ENCODE results near the gene TTLL12. TPM values are rescaled to one million over a fixed set of nuclear protein-coding genes. Genes with fewer than 3 reads are reported as not detected.

The TTLL12 gene
- 10 to 100 TPM; 26.0 to 26.9 TPM for total RNA-seq
- polyA plus RNA-seq = 10 to 100 TPM; 16.2 to 31.4 (median 25.3) TPM
- 17.2 to 172 (median 44.9) reads per million in 6 experiments for total RNA-seq

DNA sequence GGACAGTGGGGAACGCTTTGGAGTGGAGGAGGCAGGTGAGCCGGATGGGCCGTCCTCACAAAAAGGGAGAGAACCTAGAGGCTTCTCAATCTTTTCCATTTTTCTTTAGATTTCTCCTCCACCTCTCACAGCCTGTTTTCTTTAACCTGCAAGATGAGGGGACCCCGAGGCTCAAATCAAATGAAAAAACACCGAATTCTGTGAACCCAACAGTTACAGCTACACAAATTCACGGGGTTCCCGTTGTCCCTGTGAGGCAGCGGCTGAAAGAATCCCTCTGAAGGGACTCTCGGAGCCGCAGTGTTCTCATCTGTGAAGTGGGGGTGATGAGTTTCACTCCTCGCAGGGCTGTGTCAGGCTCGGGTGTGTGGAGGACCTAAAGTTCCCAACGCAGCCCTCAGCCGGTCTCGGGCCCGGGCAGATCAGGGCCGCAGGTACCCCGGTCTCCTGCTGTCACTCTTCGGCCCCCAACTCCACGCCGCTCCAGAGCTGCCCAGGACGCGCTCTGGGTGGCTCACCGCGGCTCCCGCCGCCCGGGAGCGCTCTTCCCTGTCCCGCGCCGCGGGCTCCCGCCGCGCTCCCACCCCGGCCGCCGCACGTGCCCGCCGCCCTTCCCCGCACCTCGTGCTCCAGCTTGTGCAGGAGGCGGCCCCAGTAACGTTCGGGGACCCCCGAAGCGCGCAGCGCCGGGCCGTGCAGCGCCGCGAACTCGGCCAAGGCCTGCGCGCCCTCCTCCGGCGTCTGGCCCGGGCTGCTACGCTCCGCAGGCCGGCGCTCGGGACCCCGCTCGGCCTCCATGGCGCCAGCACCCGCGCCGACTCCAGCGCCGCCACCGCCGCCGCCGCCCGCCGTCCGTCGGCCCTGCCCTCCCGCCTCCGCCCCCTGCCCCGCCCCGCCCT lies at the start of gene TTLL12:
Gene TTLL12 (minus strand): TSS at position 863 of the 899 bp plus-strand sequence. CDS start 65 bp downstream, at position 798.
- peaks cover 0 to 2% (median 0%) of the 10 kb centered on the region in 9 donors for H3K9me3 Mint-ChIP-seq
- H3K27me3 Mint-ChIP-seq = peaks cover 0 to 2% (median 0%) of the 10 kb centered on the region in 5 donors
- H3K27ac Mint-ChIP-seq = peak within 1 kb of the TSS; percentile 94 to 99 (median 98)
- peak within 1 kb of the TSS; percentile 74 to 87 (median 83) for H3K4me3 Mint-ChIP-seq
- peaks cover 0 to 4% (median 2%) of the 10 kb centered on the region in 3 donors for H3K36me3 Mint-ChIP-seq
- ATAC-seq (peak; percentile 30 to 60), DNase-seq (peak; percentile 35 to 75 (median 65))
- H3K4me1 Mint-ChIP-seq = peaks cover 15 to 32% (median 23%) of the 10 kb centered on the region in 4 donors
- POLR2A ChIA-PET = interaction anchor here (0.6 to 2.8 kb wide), 9 partner anchors 19 to 1291 kb away, joined by 3 to 33 read pairs (median 3); partner anchors contain the start of genes ARFGAP3, BIK, CYB5R3 and MCAT

DNA sequence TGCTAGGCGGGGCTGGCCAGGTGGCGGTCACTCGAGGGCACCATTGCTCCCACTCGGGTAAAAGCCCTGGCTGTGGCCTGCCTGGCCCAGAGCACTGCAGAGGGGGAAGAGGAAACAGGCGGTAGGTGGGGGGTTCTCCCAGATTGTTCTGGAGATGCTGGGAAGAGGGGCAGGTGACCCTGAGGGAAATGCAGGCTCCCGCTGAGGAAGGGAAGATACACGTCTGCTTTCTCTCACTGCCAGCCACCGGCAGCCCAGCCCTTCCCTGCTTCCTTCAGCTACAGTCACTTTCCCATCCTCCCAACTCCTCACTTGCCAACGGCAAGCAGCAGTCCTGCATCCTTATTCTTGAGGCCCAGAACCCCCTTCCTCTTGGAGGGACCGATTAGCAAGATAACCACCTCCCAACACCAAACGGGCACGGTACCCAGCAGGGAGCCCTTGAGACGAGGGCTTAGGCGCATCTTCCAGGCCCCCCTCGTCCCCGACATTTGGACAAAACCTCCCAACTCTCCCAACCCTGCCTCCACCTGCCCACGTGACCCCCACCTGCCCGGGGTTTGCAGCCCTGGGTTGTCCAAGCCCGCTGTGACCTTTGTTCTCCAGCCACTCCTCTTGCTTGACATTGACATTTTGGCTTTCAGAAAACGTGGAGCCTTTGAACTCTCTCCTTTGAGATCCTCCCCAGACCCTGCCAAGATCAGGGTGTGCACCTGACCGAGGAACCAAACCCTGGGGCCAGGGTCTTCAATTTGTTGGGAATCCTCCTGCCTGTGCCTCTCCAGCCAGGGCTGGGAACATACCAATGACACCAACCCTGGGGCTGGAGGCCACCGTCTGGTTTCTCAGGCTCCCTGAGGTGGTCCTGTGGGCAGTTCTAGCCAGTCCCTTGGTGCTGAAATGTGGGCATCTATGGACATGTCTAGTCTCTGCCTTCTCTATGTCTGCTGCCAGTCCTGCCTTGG lies 48.8 kb upstream of the TTLL12 start:
- peaks cover 0 to 8% (median 4%) of the 10 kb centered on the region in 5 donors for H3K27me3 Mint-ChIP-seq
- H3K4me1 Mint-ChIP-seq = peaks cover 4 to 7% (median 5%) of the 10 kb centered on the region in 4 donors
- H3K36me3 Mint-ChIP-seq = no peaks in the 10 kb centered on the region
- H3K9me3 Mint-ChIP-seq = no peaks in the 10 kb centered on the region
- POLR2A ChIA-PET = no interaction called here
- H3K27ac Mint-ChIP-seq = peak overlapping the region in 2 of 10 donors; percentile 10 to 45
- H3K4me3 Mint-ChIP-seq = no peak overlapping the region
- DNase-seq (no peak), ATAC-seq (no peak)

DNA sequence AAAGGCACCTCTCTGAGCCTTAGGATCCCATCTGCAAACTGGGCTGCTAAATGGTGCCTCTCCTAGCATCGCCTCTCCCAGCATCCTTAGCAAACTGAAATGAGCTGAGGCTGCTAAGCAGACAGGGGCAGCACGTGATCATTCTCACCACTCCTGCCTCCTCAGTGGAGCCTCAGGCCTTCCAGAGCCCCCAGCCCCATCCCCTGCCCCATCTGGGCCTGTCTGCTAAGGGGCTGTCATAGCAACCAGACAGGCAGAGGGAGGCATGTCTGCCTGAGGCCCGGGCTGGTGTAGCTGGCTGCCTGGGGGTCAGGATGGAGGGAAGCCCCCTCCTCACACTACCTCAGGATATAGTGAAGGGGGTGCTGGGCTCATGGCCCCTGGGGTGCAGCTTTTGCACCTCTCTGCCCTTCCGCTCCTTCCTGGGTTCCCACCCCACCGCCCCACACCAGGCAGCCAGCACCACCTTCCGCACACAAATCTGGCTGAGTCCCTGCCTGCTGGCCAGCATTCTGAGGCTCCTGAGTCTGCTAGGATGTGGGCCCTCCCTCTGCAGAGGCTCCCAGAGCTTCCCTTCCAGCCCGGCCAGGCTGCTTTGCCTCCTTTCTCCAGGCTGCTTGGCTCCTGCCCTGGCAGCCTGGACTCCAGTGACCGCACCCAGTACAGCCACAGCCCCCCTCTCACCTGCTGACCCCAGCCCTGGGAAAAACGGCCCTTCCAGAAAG lies 47.5 kb upstream of the TTLL12 start:
- DNase-seq = no peak
- ATAC-seq = no peak
- H3K36me3 Mint-ChIP-seq = no peaks in the 10 kb centered on the region
- peaks cover 4 to 7% (median 5%) of the 10 kb centered on the region in 4 donors for H3K4me1 Mint-ChIP-seq
- POLR2A ChIA-PET = no interaction called here
- peaks cover 0 to 8% (median 4%) of the 10 kb centered on the region in 5 donors for H3K27me3 Mint-ChIP-seq
- H3K9me3 Mint-ChIP-seq = no peaks in the 10 kb centered on the region
- H3K4me3 Mint-ChIP-seq = no peak overlapping the region
- no peak overlapping the region for H3K27ac Mint-ChIP-seq

DNA sequence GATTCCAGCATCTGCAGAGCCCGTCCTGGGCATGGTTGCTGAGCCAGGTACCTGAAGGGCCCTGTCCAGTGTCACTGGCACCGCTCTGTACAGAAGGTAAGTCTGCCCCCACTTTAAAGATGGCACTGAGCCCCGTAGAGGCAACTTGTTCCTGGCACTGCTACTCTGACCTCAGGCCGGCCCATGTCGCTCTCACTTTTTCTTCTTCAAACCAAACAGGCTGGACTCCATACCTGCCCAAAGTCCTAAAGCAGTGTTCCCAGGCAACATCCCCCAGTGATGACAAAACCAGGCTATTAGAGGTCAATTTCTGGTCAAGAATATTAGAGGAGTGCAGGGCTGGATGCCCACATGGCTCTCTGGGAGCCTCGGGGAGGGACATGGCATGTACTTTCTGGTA lies 46.6 kb upstream of the TTLL12 start:
- Mint-ChIP-seq H3K27ac (peak overlapping the region in 1 of 10 donors; percentile 48), H3K4me1 (peaks cover 4 to 7% (median 5%) of the 10 kb centered on the region in 4 donors)

DNA sequence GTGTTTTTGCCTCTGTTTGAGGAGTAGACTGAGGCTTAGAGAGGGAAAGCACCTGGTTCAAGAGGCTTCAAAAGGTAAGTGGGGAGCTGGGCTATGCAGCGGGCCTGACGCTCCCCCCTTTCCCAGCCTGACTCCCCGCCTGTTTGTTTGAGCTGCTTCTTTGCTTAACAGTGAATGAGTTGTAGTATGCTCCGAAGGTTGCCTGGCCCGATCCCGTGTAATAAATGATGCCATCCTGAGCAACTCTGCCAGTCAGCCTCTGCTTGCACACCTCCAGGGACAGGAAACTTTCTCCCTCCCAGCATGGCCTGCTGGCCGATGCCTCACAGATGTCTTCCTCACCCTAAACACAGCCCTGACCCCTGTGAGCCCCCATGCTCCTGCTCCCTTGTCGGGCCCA lies 45.5 kb upstream of the TTLL12 start:
- no peak overlapping the region for H3K4me3 Mint-ChIP-seq
- peaks cover 0 to 8% (median 4%) of the 10 kb centered on the region in 5 donors for H3K27me3 Mint-ChIP-seq
- H3K36me3 Mint-ChIP-seq = no peaks in the 10 kb centered on the region
- no peaks in the 10 kb centered on the region for H3K9me3 Mint-ChIP-seq
- H3K4me1 Mint-ChIP-seq = peaks cover 4 to 7% (median 5%) of the 10 kb centered on the region in 4 donors
- no peak for ATAC-seq
- peak overlapping the region in 1 of 10 donors; percentile 14 for H3K27ac Mint-ChIP-seq
- DNase-seq = no peak
- POLR2A ChIA-PET = no interaction called here

More for the DNA sequence above, 46.6 kb upstream of the TTLL12 start:
- Mint-ChIP-seq H3K9me3 (no peaks in the 10 kb centered on the region), H3K36me3 (no peaks in the 10 kb centered on the region), H3K27me3 (peaks cover 0 to 8% (median 4%) of the 10 kb centered on the region in 5 donors), H3K4me3 (no peak overlapping the region)
- DNase-seq = no peak
- ATAC-seq = no peak
- POLR2A ChIA-PET = no interaction called here

DNA sequence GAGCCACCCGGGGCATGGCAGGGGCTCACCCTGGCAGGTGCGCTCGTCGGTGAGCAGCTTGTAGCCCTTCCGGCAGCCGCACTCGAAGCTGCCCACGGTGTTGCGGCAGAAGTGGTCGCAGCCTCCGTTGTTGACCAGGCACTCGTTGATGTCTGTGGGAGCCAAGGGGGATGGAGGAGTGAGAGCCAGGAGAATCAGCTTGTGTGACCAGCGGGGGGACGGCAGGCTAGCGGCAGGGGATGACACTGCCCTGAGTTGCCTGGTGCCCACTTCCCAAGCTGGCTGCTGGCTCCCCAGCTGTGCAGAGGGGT lies 44.7 kb upstream of the TTLL12 start:
- H3K9me3 Mint-ChIP-seq = no peaks in the 10 kb centered on the region
- ATAC-seq = no peak
- POLR2A ChIA-PET = no interaction called here
- no peak overlapping the region for H3K4me3 Mint-ChIP-seq
- no peaks in the 10 kb centered on the region for H3K36me3 Mint-ChIP-seq
- H3K27ac Mint-ChIP-seq = no peak overlapping the region
- peaks cover 0 to 8% (median 4%) of the 10 kb centered on the region in 5 donors for H3K27me3 Mint-ChIP-seq
- DNase-seq = no peak
- H3K4me1 Mint-ChIP-seq = peaks cover 4 to 7% (median 5%) of the 10 kb centered on the region in 4 donors

DNA sequence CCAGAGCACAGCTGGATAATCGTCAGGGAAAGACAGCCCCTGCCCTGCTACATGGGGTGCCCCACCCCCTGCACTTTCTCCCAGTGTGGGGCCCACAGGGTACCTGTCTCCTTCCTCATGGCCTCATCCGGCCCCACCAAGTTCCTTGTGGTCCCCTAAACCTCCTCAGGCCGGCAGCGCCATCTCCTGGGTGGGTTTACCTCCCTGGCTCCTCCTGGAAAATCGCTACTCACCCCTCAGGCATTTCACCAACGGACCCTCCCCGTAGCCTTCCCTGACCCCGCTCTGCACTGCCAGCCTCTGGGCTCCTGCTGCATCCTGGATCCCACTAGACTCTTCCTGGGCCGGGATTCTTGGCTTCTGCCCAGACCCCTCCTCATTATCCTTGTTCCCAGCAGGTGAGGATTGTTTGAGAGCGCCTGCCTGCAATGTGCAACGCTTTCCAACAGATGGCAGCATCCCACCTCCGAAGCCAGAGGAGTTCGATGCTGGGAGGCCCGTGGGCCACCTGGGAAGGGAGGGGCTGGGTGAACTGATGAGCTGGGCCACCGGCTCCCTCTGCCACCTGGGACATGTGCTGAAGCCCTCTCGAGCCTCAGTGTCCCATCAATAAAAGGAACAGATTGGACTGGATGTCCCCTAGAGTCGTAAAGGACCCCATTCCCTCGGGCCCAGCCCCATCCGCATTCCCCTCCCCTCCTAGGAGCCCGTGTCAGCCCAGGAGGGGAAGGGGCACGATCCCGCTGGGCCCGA lies 44.2 kb upstream of the TTLL12 start:
- ATAC-seq = peak; percentile 73 to 74

DNA sequence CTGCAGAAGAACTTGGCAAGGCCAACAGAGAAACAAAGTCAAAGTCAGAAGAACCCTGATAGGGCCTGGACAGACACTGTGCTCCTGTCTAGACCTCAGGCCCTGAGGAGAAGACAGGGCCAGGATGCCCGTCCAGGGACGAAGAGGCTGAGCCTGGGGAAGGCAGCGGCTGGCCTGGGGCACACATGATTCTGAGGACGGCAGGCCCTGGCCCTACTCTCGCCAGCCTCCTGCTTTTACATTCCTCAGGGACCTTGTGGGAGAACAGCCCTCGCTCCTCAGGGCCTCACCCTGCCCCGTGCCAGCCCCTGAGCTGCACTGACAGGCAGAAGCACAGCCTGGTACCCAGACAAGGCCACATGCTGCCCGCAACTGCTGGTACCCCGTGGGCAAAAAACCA lies 43.6 kb upstream of the TTLL12 start:
- peak overlapping the region in 1 of 10 donors; percentile 80 for H3K27ac Mint-ChIP-seq
- ATAC-seq (no peak), DNase-seq (no peak)
- H3K27me3 Mint-ChIP-seq = peaks cover 0 to 8% (median 4%) of the 10 kb centered on the region in 5 donors
- H3K36me3 Mint-ChIP-seq = no peaks in the 10 kb centered on the region
- no peak overlapping the region for H3K4me3 Mint-ChIP-seq
- H3K4me1 Mint-ChIP-seq = peaks cover 4 to 10% (median 8%) of the 10 kb centered on the region in 4 donors
- H3K9me3 Mint-ChIP-seq = no peaks in the 10 kb centered on the region
- POLR2A ChIA-PET = no interaction called here

More for the DNA sequence above, 44.2 kb upstream of the TTLL12 start:
- POLR2A ChIA-PET = no interaction called here
- peak overlapping the region in 2 of 10 donors; percentile 53 to 80 for H3K27ac Mint-ChIP-seq
- no peaks in the 10 kb centered on the region for H3K36me3 Mint-ChIP-seq
- peak; percentile 41 to 76 (median 60) for DNase-seq
- peaks cover 0 to 8% (median 4%) of the 10 kb centered on the region in 5 donors for H3K27me3 Mint-ChIP-seq
- no peaks in the 10 kb centered on the region for H3K9me3 Mint-ChIP-seq
- H3K4me3 Mint-ChIP-seq = no peak overlapping the region
- H3K4me1 Mint-ChIP-seq = peaks cover 4 to 7% (median 7%) of the 10 kb centered on the region in 4 donors

DNA sequence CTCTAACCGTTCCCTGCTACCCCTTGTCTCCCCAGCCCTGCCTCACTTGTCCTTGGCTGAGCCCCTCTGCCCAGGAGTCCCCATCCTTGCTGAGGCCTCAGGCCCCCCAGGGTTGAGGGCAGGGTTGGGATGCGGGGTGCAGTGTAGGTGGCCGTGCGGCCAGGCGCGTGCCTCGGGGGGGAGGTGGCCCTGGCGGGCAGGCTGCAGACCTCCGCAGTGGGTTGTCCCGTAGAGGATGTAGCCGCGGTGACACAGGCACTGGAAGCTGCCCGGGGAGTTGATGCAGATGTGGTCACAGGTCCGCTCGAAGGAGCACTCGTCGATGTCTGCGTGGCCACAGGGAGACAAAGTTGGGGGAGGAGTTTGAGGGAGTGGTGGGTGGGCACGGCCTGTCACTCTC lies 41.9 kb upstream of the TTLL12 start:
- Mint-ChIP-seq H3K4me1 (peaks cover 4 to 10% (median 8%) of the 10 kb centered on the region in 4 donors), H3K27ac (peak overlapping the region in 1 of 10 donors; percentile 7), H3K4me3 (no peak overlapping the region), H3K27me3 (peaks cover 0 to 8% (median 4%) of the 10 kb centered on the region in 5 donors), H3K36me3 (no peaks in the 10 kb centered on the region), H3K9me3 (no peaks in the 10 kb centered on the region)
- DNase-seq (no peak), ATAC-seq (no peak)
- POLR2A ChIA-PET = interaction anchor here (1.1 kb wide), 1 partner anchor 41 kb away, joined by 4 read pairs; no protein-coding TSS in a partner anchor

DNA sequence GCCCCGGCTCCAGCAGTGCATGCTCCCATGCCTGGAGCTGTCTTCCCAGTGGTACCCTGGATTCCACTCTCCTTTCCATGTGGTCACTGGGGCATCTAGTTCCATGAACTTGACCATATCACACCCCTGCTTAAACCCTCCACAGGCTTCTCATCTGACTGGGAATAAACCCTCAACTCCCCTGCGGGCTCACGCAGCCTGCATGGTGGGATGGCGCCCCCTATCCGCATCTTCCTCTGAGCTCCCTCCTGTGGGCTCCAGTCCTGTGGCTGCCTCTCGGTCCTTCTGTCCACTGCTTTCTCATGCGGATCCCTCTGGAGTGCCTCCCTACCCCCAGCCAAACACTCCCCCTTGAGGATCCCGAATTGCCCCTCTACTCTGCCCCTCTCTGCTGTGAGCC lies 41.4 kb upstream of the TTLL12 start:
- Mint-ChIP-seq H3K27ac (peak overlapping the region in 2 of 10 donors; percentile 32 to 76), H3K27me3 (peaks cover 0 to 8% (median 4%) of the 10 kb centered on the region in 5 donors), H3K4me3 (no peak overlapping the region), H3K36me3 (no peaks in the 10 kb centered on the region), H3K4me1 (peaks cover 4 to 10% (median 8%) of the 10 kb centered on the region in 4 donors), H3K9me3 (no peaks in the 10 kb centered on the region)
- peak in 1 of 10 donors; percentile 3 for DNase-seq
- POLR2A ChIA-PET = interaction anchor here (1.1 kb wide), 1 partner anchor 40 kb away, joined by 4 read pairs; no protein-coding TSS in a partner anchor
- no peak for ATAC-seq

DNA sequence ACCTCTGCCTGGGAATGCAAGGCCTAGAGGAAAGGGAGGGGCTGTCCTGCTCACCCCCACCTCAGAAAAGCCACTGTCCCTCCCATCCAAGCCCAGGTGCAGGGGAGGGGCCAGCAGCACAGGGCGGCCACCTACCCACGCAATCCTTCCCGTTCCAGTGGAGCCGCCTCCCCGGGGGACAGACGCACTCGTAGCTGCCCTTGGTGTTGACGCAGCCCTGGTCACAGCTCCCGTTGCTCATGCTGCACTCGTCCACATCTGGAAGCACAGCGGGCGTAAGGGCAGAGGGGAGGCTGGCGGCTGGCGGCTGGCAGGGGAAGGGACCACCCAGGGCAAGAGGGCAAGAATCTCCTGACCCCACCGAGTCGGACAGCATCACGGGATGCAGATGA lies 40.3 kb upstream of the TTLL12 start:
- DNase-seq = no peak

More for the DNA sequence above, 40.3 kb upstream of the TTLL12 start:
- ATAC-seq = peak in 1 of 2 donors; percentile 49
- peak overlapping the region in 2 of 10 donors; percentile 65 to 73 for H3K27ac Mint-ChIP-seq
- H3K4me1 Mint-ChIP-seq = peaks cover 4 to 10% (median 8%) of the 10 kb centered on the region in 4 donors
- H3K4me3 Mint-ChIP-seq = no peak overlapping the region
- POLR2A ChIA-PET = interaction anchor here (0.6 kb wide), 1 partner anchor 119 kb away, joined by 3 read pairs; no protein-coding TSS in a partner anchor
- H3K27me3 Mint-ChIP-seq = peaks cover 0 to 8% (median 4%) of the 10 kb centered on the region in 5 donors
- H3K9me3 Mint-ChIP-seq = no peaks in the 10 kb centered on the region
- no peaks in the 10 kb centered on the region for H3K36me3 Mint-ChIP-seq
